Testis (tissue), 3 donors: ENCODE results near the gene MIGA1. TPM values are rescaled to one million over a fixed set of nuclear protein-coding genes. Genes with fewer than 3 reads are reported as not detected.

Source experiments
- DNase-seq: peaks from one replicate; pipeline ENCODE4 v3.0.0-alpha.2; 2019
- H3K27ac ChIP-seq, 2 donors: fragments of 200-600 bp; sonication (generic); one replicate each; pipeline ENCODE4 v1.5.1; 2019
- H3K27me3 ChIP-seq: fragments of 200-600 bp; sonication (generic); one replicate; pipeline ENCODE4 v1.5.1; 2019
- H3K36me3 ChIP-seq: fragments of 200-600 bp; sonication (generic); one replicate; pipeline ENCODE4 v1.5.1; 2017; ENCODE audit warnings: low read depth; ENCODE audit errors: missing control alignments
- H3K4me1 ChIP-seq: fragments of 200-600 bp; sonication (generic); one replicate; pipeline ENCODE4 v1.5.1; 2019
- H3K4me3 ChIP-seq, 2 donors: fragments of 200-600 bp; sonication (generic); one replicate each; pipeline ENCODE4 v1.5.1; 2017 to 2019
- H3K9me3 ChIP-seq: fragments of 200-600 bp; sonication (generic); one replicate; pipeline ENCODE4 v1.5.1; 2017
- CTCF ChIP-seq, 3 experiments: fragments of 450-650 bp in 2 of 3; fragments of 200-600 bp in 1 of 3; sonication (generic) in 1 of 3; IDR thresholded peaks; one replicate each; pipeline ENCODE4 v1.5.1; 2016 to 2019; ENCODE audit warnings: antibody characterized with exemption in 3 of 3, mild to moderate bottlenecking in 2 of 3, moderate library complexity in 1 of 3
- POLR2A ChIP-seq: fragments of 450-650 bp; IDR thresholded peaks from one replicate; pipeline ENCODE4 v1.6.1; 2017; ENCODE audit warnings: antibody characterized with exemption, mild to moderate bottlenecking, moderate library complexity
- WGBS, 2 donors: methylation state at CpG; one replicate each; pipeline ENCODE4 v1.1.5; 2018; 5-methylcytosine and 5-hydroxymethylcytosine counted together
- intact Hi-C: fragments of 100-400 bp; cut with DNase I; formaldehyde crosslinking; loops from one replicate; pipeline ENCODE4 v1.15.1; 2023; ENCODE audit warnings: low total_unique reads
- polyA plus RNA-seq: library from polyadenylated mRNA; stranded (reverse); fragments of 350-450 nt; fragmentation: Illumina TruSeq; extraction: RNeasy Lipid Tissue Mini Kit (QIAGEN cat#74804); gene quantifications from one replicate; pipeline ENCODE4 v1.2.3, GENCODE V29; 2014; ENCODE audit warnings: low read depth, low replicate concordance; ENCODE audit not compliant: insufficient read depth
- total RNA-seq, 2 donors: library from RNA; depleted of rRNA; stranded (reverse); fragments of >200 nt; gene quantifications; one replicate each; pipeline ENCODE4 v1.2.3, GENCODE V29; 2016

MIGA1 gene
- total and polyA plus RNA-seq, 3 donors from 2014 or later, result 11.1 to 11.3 (median 11.2) TPM

- no peak overlapping the region for H3K4me3 ChIP-seq
- DNase-seq, result no peak
- no peak overlapping the region for H3K27ac ChIP-seq
Observed at GRCh38 chr1:77891200-77891599, 111.8 kb downstream of the MIGA1 start.

GRCh38 chr1:77899647-77900320 lies 120.3 kb downstream of the MIGA1 start:
- intact Hi-C loops, result no loop called here
- Histone ChIP-seq H3K27ac (no peak overlapping the region), H3K4me1 (no peaks in the 10 kb centered on the region), H3K36me3 (no peaks in the 10 kb centered on the region), H3K9me3 (no peaks in the 10 kb centered on the region), H3K27me3 (no peaks in the 10 kb centered on the region), H3K4me3 (no peak overlapping the region)
- TF ChIP-seq POLR2A (no peak), CTCF (IDR thresholded peaks at IDR 0.05) (no peak)
- 63 to 74% methylated on average over 4 of the region's 4 CpGs for WGBS, 2 donors
- no peak for DNase-seq

More at GRCh38 chr1:77891200-77891599, 111.8 kb downstream of the MIGA1 start:
- H3K36me3 ChIP-seq, result no peaks in the 10 kb centered on the region
- peaks cover 8% of the 10 kb centered on the region for H3K4me1 ChIP-seq
- H3K27me3 ChIP-seq, result no peaks in the 10 kb centered on the region
- intact Hi-C loops, result no loop called here
- 94 to 100% methylated on average over 1 of the region's 1 CpG for WGBS, 2 donors
- H3K9me3 ChIP-seq, result no peaks in the 10 kb centered on the region
- TF ChIP-seq CTCF (IDR thresholded peaks at IDR 0.05) (no peak), POLR2A (no peak)

GRCh38 chr1:77900687-77901293 lies 121.3 kb downstream of the MIGA1 start:
- H3K27me3 ChIP-seq, result no peaks in the 10 kb centered on the region
- WGBS, 2 donors, result 29 to 37% methylated on average over 4 of the region's 4 CpGs
- H3K9me3 ChIP-seq, result no peaks in the 10 kb centered on the region
- H3K27ac ChIP-seq, result no peak overlapping the region
- intact Hi-C loops, result no loop called here
- peak; percentile 33 for DNase-seq
- TF ChIP-seq CTCF (IDR thresholded peaks at IDR 0.05), result peak in 2 of 3 experiments; percentile 47 to 57
- no peak for TF ChIP-seq POLR2A
- no peaks in the 10 kb centered on the region for H3K36me3 ChIP-seq
- no peaks in the 10 kb centered on the region for H3K4me1 ChIP-seq
- H3K4me3 ChIP-seq, result no peak overlapping the region

- no peaks in the 10 kb centered on the region for H3K9me3 ChIP-seq
- no peak for DNase-seq
- WGBS, 2 donors, result 73 to 80% methylated on average over 1 of the region's 1 CpG
- TF ChIP-seq POLR2A (no peak), CTCF (IDR thresholded peaks at IDR 0.05) (no peak)
- no peaks in the 10 kb centered on the region for H3K4me1 ChIP-seq
- no peak overlapping the region for H3K27ac ChIP-seq
- H3K36me3 ChIP-seq, result no peaks in the 10 kb centered on the region
- no peak overlapping the region for H3K4me3 ChIP-seq
- intact Hi-C loops, result no loop called here
- no peaks in the 10 kb centered on the region for H3K27me3 ChIP-seq
Observed at GRCh38 chr1:77905603-77906002, 126.2 kb downstream of the MIGA1 start.
